ENCODE measurements around the gene CDK11B.

Gene CDK11B

DNA sequence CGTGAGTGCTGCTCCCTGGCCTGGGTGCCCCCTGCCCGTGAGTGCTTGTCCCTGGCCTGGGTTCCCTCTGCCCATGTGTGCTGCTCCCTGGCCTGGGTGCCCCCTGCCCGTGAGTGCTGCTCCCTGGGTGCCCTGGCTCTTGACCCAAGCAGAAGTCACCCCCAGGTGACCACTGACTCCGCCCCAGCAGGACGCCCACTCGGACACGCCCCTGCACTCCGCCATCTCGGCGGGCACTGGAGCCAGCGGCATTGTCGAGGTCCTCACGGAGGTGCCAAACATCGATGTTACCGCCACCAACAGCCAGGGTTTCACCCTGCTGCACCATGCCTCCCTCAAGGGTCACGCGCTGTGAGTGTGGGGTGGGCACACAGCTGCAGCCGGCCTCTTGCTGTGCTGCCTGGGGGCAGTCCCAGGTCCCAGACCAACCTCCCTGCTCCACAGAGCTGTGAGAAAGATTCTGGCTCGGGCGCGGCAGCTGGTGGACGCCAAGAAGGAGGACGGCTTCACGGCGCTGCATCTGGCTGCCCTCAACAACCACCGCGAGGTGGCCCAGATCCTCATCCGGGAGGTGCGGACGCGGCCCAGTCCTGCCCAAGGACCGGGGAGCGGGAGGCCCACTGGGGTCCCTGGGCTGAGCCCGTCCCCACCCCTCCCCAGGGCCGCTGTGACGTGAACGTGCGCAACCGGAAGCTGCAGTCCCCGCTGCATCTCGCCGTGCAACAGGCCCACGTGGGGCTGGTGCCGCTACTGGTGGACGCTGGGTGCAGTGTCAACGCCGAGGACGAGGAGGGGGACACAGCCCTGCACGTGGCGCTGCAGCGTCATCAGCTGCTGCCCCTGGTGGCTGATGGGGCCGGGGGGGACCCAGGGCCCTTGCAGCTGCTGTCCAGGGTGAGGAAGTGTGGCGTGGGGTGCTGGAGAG is 30.7 kb downstream of the CDK11B start:
- TF ChIP-seq, protein P1, sequence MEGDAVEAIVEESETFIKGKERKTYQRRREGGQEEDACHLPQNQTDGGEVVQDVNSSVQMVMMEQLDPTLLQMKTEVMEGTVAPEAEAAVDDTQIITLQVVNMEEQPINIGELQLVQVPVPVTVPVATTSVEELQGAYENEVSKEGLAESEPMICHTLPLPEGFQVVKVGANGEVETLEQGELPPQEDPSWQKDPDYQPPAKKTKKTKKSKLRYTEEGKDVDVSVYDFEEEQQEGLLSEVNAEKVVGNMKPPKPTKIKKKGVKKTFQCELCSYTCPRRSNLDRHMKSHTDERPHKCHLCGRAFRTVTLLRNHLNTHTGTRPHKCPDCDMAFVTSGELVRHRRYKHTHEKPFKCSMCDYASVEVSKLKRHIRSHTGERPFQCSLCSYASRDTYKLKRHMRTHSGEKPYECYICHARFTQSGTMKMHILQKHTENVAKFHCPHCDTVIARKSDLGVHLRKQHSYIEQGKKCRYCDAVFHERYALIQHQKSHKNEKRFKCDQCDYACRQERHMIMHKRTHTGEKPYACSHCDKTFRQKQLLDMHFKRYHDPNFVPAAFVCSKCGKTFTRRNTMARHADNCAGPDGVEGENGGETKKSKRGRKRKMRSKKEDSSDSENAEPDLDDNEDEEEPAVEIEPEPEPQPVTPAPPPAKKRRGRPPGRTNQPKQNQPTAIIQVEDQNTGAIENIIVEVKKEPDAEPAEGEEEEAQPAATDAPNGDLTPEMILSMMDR (conservative IDR thresholded peaks at IDR 0.05): no peak
- no peak overlapping the region for H3K27ac ChIP-seq

DNA sequence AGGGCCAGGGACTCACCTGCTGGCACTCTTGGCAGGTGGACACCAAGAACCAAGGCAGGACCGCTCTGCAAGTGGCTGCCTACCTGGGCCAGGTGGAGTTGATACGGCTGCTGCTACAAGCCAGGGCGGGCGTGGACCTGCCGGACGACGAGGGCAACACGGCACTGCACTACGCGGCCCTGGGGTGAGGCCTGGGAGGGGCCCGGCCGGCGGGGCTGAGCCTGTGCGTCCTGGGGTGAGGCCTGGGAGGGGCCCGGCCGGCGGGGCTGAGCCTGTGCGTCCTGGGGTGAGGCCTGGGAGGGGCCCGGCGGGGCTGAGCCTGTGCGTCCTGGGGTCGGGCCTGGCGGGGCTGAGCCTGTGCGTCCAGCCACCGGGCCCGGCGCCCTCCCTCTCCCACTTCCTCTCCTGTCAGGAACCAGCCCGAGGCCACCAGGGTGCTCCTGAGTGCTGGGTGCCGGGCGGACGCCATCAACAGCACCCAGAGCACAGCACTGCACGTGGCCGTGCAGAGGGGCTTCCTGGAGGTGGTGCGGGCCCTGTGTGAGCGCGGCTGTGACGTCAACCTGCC is 31.5 kb downstream of the CDK11B start:
- TF ChIP-seq, protein P1 (conservative IDR thresholded peaks at IDR 0.05): no peak
- H3K27ac ChIP-seq: no peak overlapping the region

DNA sequence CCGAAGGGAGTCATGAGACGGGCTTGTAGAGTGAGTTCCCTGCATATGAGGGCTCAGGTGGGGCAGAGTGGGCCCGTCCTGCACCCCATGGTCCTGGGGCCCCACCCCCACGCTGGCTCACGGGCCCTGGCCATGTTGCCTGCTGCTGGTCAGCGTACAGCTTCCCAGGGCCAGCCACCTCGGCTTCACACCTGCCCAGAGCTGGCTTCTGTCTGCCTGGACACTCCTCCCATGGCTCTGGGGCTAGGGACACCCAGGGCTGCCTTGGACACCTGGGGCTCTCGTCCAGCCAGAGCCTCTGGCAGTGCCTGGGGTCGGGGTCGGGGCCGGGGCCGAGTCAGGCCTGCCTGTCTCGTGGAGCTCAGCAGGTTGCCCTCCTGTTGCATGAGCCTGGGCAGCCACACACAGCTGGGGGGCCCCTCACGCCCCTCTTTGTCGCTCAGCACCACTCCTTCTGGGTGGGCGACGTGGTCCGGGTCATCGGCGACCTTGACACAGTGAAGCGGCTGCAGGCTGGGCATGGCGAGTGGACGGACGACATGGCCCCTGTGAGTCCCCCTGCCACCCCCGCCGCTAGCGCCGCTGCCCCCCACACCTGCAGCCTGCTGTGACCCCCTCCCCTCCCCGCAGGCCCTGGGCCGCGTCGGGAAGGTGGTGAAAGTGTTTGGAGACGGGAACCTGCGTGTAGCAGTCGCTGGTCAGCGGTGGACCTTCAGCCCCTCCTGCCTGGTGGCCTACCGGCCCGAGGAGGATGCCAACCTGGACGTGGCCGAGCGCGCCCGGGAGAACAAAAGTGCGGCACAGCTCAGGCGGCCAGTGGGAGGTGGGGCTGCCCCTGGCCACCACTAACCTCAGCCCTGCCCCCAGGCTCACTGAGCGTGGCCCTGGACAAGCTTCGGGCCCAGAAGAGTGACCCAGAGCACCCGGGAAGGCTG is 32.3 kb downstream of the CDK11B start:
- TF ChIP-seq, protein P1 (conservative IDR thresholded peaks at IDR 0.05): no peak

DNA sequence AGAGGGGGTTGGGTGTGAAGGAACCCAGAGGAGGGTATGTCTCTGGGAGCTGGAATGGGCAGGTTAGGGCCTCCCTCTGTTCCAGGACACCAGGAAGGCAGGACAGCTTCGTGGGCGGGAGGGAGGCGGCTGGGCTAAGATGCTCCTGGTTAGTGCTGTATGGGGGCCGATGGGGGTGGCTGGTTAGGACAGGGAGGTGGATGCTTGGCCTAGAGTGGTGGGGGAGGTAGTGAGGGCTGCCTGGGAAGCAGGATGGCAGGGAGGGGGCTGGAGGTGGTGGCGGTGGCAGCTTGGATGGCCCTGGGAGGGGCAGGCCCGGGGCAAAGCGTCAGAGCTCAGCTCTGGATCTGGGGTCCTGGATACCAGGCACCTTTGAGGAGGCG is 33.0 kb downstream of the CDK11B start:
- TF ChIP-seq, protein P1 (conservative IDR thresholded peaks at IDR 0.05): no peak
- no peak overlapping the region for H3K27ac ChIP-seq

More for the DNA sequence above, 32.3 kb downstream of the CDK11B start:
- no peak overlapping the region for H3K27ac ChIP-seq

DNA sequence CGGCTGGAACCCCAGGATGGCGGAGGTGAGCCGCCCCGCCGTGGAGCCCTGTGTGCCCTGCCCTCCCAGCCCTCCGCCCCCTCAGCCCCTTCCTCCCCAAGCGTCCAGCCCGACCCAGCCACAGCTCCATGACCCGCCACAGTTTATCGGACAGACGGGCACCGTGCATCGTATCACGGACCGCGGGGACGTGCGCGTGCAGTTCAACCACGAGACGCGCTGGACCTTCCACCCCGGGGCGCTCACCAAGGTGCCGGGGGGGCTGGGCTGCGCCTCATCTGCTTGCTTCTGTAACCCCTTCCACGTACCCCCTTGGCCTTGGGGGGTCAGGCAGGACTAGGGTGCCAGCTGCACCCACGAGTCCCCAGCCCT is 33.4 kb downstream of the CDK11B start:
- H3K27ac ChIP-seq: no peak overlapping the region
- TF ChIP-seq, protein P1 (conservative IDR thresholded peaks at IDR 0.05): no peak

DNA sequence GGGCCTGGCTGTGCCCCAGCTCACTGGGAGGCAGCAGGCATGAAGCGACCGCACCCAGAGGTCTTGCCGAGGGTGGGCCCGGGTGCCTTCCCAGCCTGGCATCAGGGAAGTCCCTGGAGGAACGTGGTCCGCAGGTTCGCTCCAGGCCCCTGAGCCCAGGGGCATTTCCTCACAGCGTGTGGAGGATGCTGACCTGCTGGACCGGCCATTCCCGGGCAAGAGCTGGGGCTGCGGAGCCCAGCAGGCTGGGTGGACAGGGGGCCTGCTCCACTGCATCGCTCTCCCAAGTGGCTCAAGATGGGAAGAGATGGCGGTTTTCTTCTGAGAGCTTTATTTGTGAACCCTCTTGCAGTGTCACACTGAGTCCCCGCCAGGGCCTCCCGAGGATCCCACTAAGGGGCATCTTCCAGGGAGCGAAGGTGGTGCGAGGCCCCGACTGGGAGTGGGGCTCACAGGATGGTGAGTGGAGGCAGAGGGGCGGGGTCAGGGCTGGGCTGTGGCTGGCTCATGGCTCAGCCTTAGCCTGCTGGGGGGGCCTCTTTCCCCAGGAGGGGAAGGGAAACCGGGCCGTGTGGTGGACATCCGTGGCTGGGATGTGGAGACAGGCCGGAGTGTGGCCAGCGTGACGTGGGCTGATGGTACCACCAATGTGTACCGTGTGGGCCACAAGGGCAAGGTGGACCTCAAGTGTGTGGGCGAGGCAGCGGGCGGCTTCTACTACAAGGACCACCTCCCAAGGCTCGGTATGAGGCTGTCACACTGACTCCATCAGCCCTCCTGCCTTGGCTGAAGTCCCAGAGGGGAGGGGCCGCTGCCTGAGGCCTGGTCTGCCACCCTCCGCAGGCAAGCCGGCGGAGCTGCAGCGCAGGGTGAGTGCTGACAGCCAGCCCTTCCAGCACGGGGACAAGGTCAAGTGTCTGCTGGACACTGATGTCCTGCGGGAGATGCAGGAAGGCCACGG is 34.1 kb downstream of the CDK11B start:
- TF ChIP-seq, protein P1 (conservative IDR thresholded peaks at IDR 0.05): 0 out of 2 replicates have a peak, but pooled peaks have one; percentile 8
- no peak overlapping the region for H3K27ac ChIP-seq

All from VCaP (cell line).